Mucosa of stomach (tissue), 1 donor: ENCODE results near the gene EIF4G3.
"Not testable (repeated sequence)": the region's sequence is repeated elsewhere in the genome, so short reads cannot be mapped to it uniquely, and the experiment has no call there.

Source experiments
- H3K27me3 ChIP-seq: one replicate; pipeline ENCODE4 v1.7.0; 2013; ENCODE audit warnings: mild to moderate bottlenecking, low read length; ENCODE audit not compliant: control insufficient read depth, insufficient read depth
- H3K36me3 ChIP-seq: one replicate; pipeline ENCODE4 v1.7.0; 2013; ENCODE audit warnings: low read length; ENCODE audit not compliant: control insufficient read depth, insufficient read depth
- H3K4me1 ChIP-seq: one replicate; pipeline ENCODE4 v1.7.0; 2013; ENCODE audit warnings: mild to moderate bottlenecking, low read length; ENCODE audit not compliant: control insufficient read depth, insufficient read depth
- H3K4me3 ChIP-seq: one replicate; pipeline ENCODE4 v1.7.0; 2013; ENCODE audit warnings: low read length
- H3K9ac ChIP-seq: one replicate; pipeline ENCODE4 v1.7.0; 2013; ENCODE audit warnings: mild to moderate bottlenecking, low read length, moderate library complexity
- H3K9me3 ChIP-seq: one replicate; pipeline ENCODE4 v1.7.0; 2013; ENCODE audit warnings: mild to moderate bottlenecking, low read length, moderate library complexity; ENCODE audit not compliant: control insufficient read depth
- donor health status: Pancreatic carcinoma.

Gene EIF4G3

GRCh38 chr1:20851791-20852190, 324.9 kb downstream of the EIF4G3 start:
- H3K4me3 ChIP-seq, H3K36me3 ChIP-seq, H3K9me3 ChIP-seq, H3K27me3 ChIP-seq, H3K4me1 ChIP-seq, H3K9ac ChIP-seq: not testable (repeated sequence)

- Histone ChIP-seq H3K36me3 (no peaks in the 10 kb centered on the region), H3K9ac (no peak overlapping the region), H3K4me1 (no peaks in the 10 kb centered on the region), H3K4me3 (no peak overlapping the region), H3K27me3 (no peaks in the 10 kb centered on the region), H3K9me3 (no peaks in the 10 kb centered on the region)
Measured at GRCh38 chr1:20850021-20850420, 326.7 kb downstream of the EIF4G3 start.

- H3K4me1 ChIP-seq = no peaks in the 10 kb centered on the region
- no peaks in the 10 kb centered on the region for H3K9me3 ChIP-seq
- no peaks in the 10 kb centered on the region for H3K36me3 ChIP-seq
- no peaks in the 10 kb centered on the region for H3K27me3 ChIP-seq
- H3K4me3 ChIP-seq = no peak overlapping the region
- H3K9ac ChIP-seq = no peak overlapping the region
Measured at GRCh38 chr1:20849100-20849499, 327.6 kb downstream of the EIF4G3 start.

GRCh38 chr1:20848162-20848561, 328.5 kb downstream of the EIF4G3 start:
- Histone ChIP-seq H3K4me1 (no peaks in the 10 kb centered on the region), H3K4me3 (no peak overlapping the region), H3K9ac (no peak overlapping the region), H3K9me3 (no peaks in the 10 kb centered on the region), H3K27me3 (no peaks in the 10 kb centered on the region), H3K36me3 (no peaks in the 10 kb centered on the region)

- Histone ChIP-seq H3K9ac (no peak overlapping the region), H3K4me1 (no peaks in the 10 kb centered on the region), H3K4me3 (no peak overlapping the region), H3K9me3 (no peaks in the 10 kb centered on the region), H3K36me3 (no peaks in the 10 kb centered on the region), H3K27me3 (no peaks in the 10 kb centered on the region)
Measured at GRCh38 chr1:20847611-20848080, 329.1 kb downstream of the EIF4G3 start.

GRCh38 chr1:20846461-20847374, 330.0 kb downstream of the EIF4G3 start:
- Histone ChIP-seq H3K9me3 (no peaks in the 10 kb centered on the region), H3K27me3 (no peaks in the 10 kb centered on the region), H3K4me3 (no peak overlapping the region), H3K4me1 (no peaks in the 10 kb centered on the region), H3K36me3 (no peaks in the 10 kb centered on the region), H3K9ac (no peak overlapping the region)

GRCh38 chr1:20840731-20841130, 336.0 kb downstream of the EIF4G3 start:
- no peak overlapping the region for H3K9ac ChIP-seq
- H3K4me3 ChIP-seq = no peak overlapping the region
- no peaks in the 10 kb centered on the region for H3K36me3 ChIP-seq
- no peaks in the 10 kb centered on the region for H3K9me3 ChIP-seq
- H3K4me1 ChIP-seq = no peaks in the 10 kb centered on the region
- H3K27me3 ChIP-seq = no peaks in the 10 kb centered on the region

- Histone ChIP-seq H3K9ac (no peak overlapping the region), H3K4me1 (no peaks in the 10 kb centered on the region), H3K4me3 (no peak overlapping the region), H3K36me3 (no peaks in the 10 kb centered on the region), H3K9me3 (no peaks in the 10 kb centered on the region), H3K27me3 (no peaks in the 10 kb centered on the region)
Measured at GRCh38 chr1:20837554-20838192, 339.0 kb downstream of the EIF4G3 start.

GRCh38 chr1:20836230-20836629, 340.5 kb downstream of the EIF4G3 start:
- no peaks in the 10 kb centered on the region for H3K36me3 ChIP-seq
- H3K9me3 ChIP-seq = no peaks in the 10 kb centered on the region
- no peaks in the 10 kb centered on the region for H3K27me3 ChIP-seq
- no peak overlapping the region for H3K4me3 ChIP-seq
- no peak overlapping the region for H3K9ac ChIP-seq
- no peaks in the 10 kb centered on the region for H3K4me1 ChIP-seq

- no peaks in the 10 kb centered on the region for H3K9me3 ChIP-seq
- H3K36me3 ChIP-seq = no peaks in the 10 kb centered on the region
- H3K9ac ChIP-seq = no peak overlapping the region
- no peaks in the 10 kb centered on the region for H3K27me3 ChIP-seq
- no peaks in the 10 kb centered on the region for H3K4me1 ChIP-seq
- H3K4me3 ChIP-seq = no peak overlapping the region
Measured at GRCh38 chr1:20834780-20835179, 341.9 kb downstream of the EIF4G3 start.

GRCh38 chr1:20834192-20834591, 342.5 kb downstream of the EIF4G3 start:
- Histone ChIP-seq H3K27me3 (no peaks in the 10 kb centered on the region), H3K36me3 (no peaks in the 10 kb centered on the region), H3K9me3 (no peaks in the 10 kb centered on the region), H3K4me3 (no peak overlapping the region), H3K9ac (no peak overlapping the region), H3K4me1 (no peaks in the 10 kb centered on the region)

GRCh38 chr1:20830378-20830777, 346.3 kb downstream of the EIF4G3 start:
- Histone ChIP-seq H3K9ac (no peak overlapping the region), H3K9me3 (no peaks in the 10 kb centered on the region), H3K4me3 (no peak overlapping the region), H3K36me3 (no peaks in the 10 kb centered on the region), H3K27me3 (no peaks in the 10 kb centered on the region), H3K4me1 (no peaks in the 10 kb centered on the region)
